Activated CD4-positive, alpha-beta T cell treated with anti-CD3 and anti-CD28 coated beads for 48 hours (primary cell): Measurements from ENCODE around the gene SVIL.
"Not testable (repeated sequence)": the region's sequence is repeated elsewhere in the genome, so short reads cannot be mapped to it uniquely, and the experiment has no call there.

Source experiments
- DNase-seq: peaks from one replicate; pipeline ENCODE4 v3.0.0-alpha.2; 2020

The SVIL gene

GRCh38 chr10:29567003-29567402, 67.8 kb downstream of the SVIL start:
- no peak for DNase-seq

GRCh38 chr10:29566209-29566608, 68.6 kb downstream of the SVIL start:
- not testable (repeated sequence) for DNase-seq

GRCh38 chr10:29563420-29564035, 71.2 kb downstream of the SVIL start:
- DNase-seq: no peak

- not testable (repeated sequence) for DNase-seq
Measured at GRCh38 chr10:29563006-29563405, 71.8 kb downstream of the SVIL start.

- DNase-seq: no peak
Measured at GRCh38 chr10:29559996-29560395, 74.8 kb downstream of the SVIL start.

GRCh38 chr10:29557665-29558064, 77.1 kb downstream of the SVIL start:
- no peak for DNase-seq

- no peak for DNase-seq
Measured at GRCh38 chr10:29555746-29556481, 78.9 kb downstream of the SVIL start.

GRCh38 chr10:29555091-29555745, 79.6 kb downstream of the SVIL start:
- no peak for DNase-seq

- no peak for DNase-seq
Measured at GRCh38 chr10:29554660-29555059, 80.1 kb downstream of the SVIL start.

- DNase-seq: no peak
Measured at GRCh38 chr10:29553544-29554250, 81.1 kb downstream of the SVIL start.

- DNase-seq: not testable (repeated sequence)
Measured at GRCh38 chr10:29553116-29553515, 81.7 kb downstream of the SVIL start.

- DNase-seq: not testable (repeated sequence)
Measured at GRCh38 chr10:29549493-29549892, 85.3 kb downstream of the SVIL start.

GRCh38 chr10:29546773-29547313, 87.9 kb downstream of the SVIL start:
- no peak for DNase-seq

GRCh38 chr10:29545122-29545521, 89.6 kb downstream of the SVIL start:
- no peak for DNase-seq

GRCh38 chr10:29543715-29544114, 91.1 kb downstream of the SVIL start:
- DNase-seq: no peak

- no peak for DNase-seq
Measured at GRCh38 chr10:29542723-29543122, 92.0 kb downstream of the SVIL start.

GRCh38 chr10:29541422-29542210, 93.2 kb downstream of the SVIL start:
- no peak for DNase-seq

- DNase-seq: no peak
Measured at GRCh38 chr10:29540016-29540415, 94.8 kb downstream of the SVIL start.

GRCh38 chr10:29539412-29539811, 95.4 kb downstream of the SVIL start:
- DNase-seq: no peak

GRCh38 chr10:29537799-29538198, 97.0 kb downstream of the SVIL start:
- DNase-seq: no peak

- not testable (repeated sequence) for DNase-seq
Measured at GRCh38 chr10:29536691-29537090, 98.1 kb downstream of the SVIL start.

- no peak for DNase-seq
Measured at GRCh38 chr10:29535778-29536453, 98.9 kb downstream of the SVIL start.
